OCI-LY7 (cell line): ENCODE data around the gene RBP4. TPM values are rescaled to one million over a fixed set of nuclear protein-coding genes. Genes with fewer than 3 reads are reported as not detected.

Experiments used
- BruUV-seq: library from RNA; stranded (reverse); fragments of 400-500 nt; replicated peaks from 2 replicates; lab custom pipeline; 2021; lab: Mats Ljungman, UMichigan
- CTCF ChIA-PET: fragments of 300-600 bp; sonication (Branson Sonifier 250); formaldehyde crosslinking; loops from one replicate; lab custom pipeline; 2022; ENCODE audit warnings: antibody characterized with exemption; ENCODE audit not compliant: unreplicated experiment; lab: Charles Lee
- POLR2A ChIA-PET: fragments of 300-600 bp; sonication (Branson Sonifier 250); formaldehyde crosslinking; loops from one replicate; lab custom pipeline; 2022; ENCODE audit warnings: antibody characterized with exemption; lab: Charles Lee
- DNase-seq: peaks from one replicate; pipeline ENCODE4 v3.0.0-alpha.2; 2015; ENCODE audit warnings: low spot score
- H2AFZ ChIP-seq: fragments of 200-600 bp; sonication (generic), shearing (Covaris generic); 2 replicates; pipeline ENCODE4 v1.6.1; 2014; ENCODE audit warnings: mild to moderate bottlenecking, antibody characterized with exemption, low read length, moderate library complexity
- H3K27ac ChIP-seq: fragments of 200-600 bp; sonication (generic); 2 replicates; pipeline ENCODE4 v1.5.1; 2014; ENCODE audit warnings: mixed run types, low read depth, mild to moderate bottlenecking, moderate library complexity, low read length, inconsistent platforms; ENCODE audit not compliant: poor library complexity, severe bottlenecking
- H3K36me3 ChIP-seq: fragments of 200-600 bp; sonication (generic); 2 replicates; pipeline ENCODE4 v1.6.1; 2014; ENCODE audit warnings: mild to moderate bottlenecking, antibody characterized with exemption, low read length, moderate library complexity, mixed read lengths; ENCODE audit not compliant: insufficient read depth
- H3K4me1 ChIP-seq: fragments of 200-600 bp; sonication (generic); 2 replicates; pipeline ENCODE4 v1.5.1; 2014; ENCODE audit warnings: mild to moderate bottlenecking, low read length; ENCODE audit not compliant: insufficient read depth, poor library complexity, severe bottlenecking
- H3K4me2 ChIP-seq: fragments of 200-600 bp; sonication (generic); 2 replicates; pipeline ENCODE4 v1.6.1; 2014; ENCODE audit warnings: mild to moderate bottlenecking, low read length
- H3K4me3 ChIP-seq: fragments of 200-600 bp; sonication (generic); 2 replicates; pipeline ENCODE4 v1.5.1; 2014; ENCODE audit warnings: mild to moderate bottlenecking, low read depth, low read length; ENCODE audit not compliant: poor library complexity, severe bottlenecking
- H3K79me2 ChIP-seq: fragments of 200-600 bp; sonication (generic); 2 replicates; pipeline ENCODE4 v1.6.1; 2016; ENCODE audit warnings: low read depth, mild to moderate bottlenecking, low read length, moderate library complexity, mixed read lengths; ENCODE audit not compliant: insufficient read depth
- H3K9me2 ChIP-seq: fragments of 200-600 bp; sonication (generic); 2 replicates; pipeline ENCODE4 v1.6.1; 2016; ENCODE audit warnings: mild to moderate bottlenecking, low read length, mixed read lengths; ENCODE audit not compliant: insufficient read depth
- H3K9me3 ChIP-seq: fragments of 200-600 bp; sonication (generic); 2 replicates; pipeline ENCODE4 v1.6.1; 2014; ENCODE audit warnings: mild to moderate bottlenecking, mixed run types, low read length, mixed read lengths
- H4K20me1 ChIP-seq: fragments of 200-600 bp; sonication (generic); 2 replicates; pipeline ENCODE4 v1.6.1; 2014; ENCODE audit warnings: mild to moderate bottlenecking, antibody characterized with exemption, low read length, moderate library complexity, mixed read lengths; ENCODE audit not compliant: insufficient read depth
- CTCF ChIP-seq: fragments of 200-600 bp; sonication (generic); conservative IDR thresholded peaks from 2 replicates; pipeline ENCODE4 v1.5.1; 2014; ENCODE audit warnings: mild to moderate bottlenecking, antibody characterized with exemption, low read length, moderate library complexity, mixed read lengths
- EZH2phosphoT487 ChIP-seq: fragments of 200-600 bp; sonication (generic); IDR thresholded peaks from 2 replicates; pipeline ENCODE4 v1.6.1; 2018; ENCODE audit warnings: low read depth, borderline replicate concordance, mild to moderate bottlenecking, mixed run types, antibody characterized with exemption, low read length, moderate library complexity, mixed read lengths
- intact Hi-C: fragments of 100-400 bp; cut with micrococcal nuclease; formaldehyde crosslinking; loops from one replicate; pipeline ENCODE4 v1.10.0; 2022; ENCODE audit not compliant: unreplicated experiment
- total RNA-seq, 2 experiments: library from RNA; depleted of rRNA in 1 of 2; stranded (reverse); fragments of >200 nt in 1 of 2; shearing (Covaris generic) in 1 of 2; gene quantifications; 2 replicates each; pipeline ENCODE4 v1.2.3, GENCODE V29; 2014 to 2022

RBP4 gene
- total RNA-seq, 2 experiments from 2014 or later: not detected

DNA sequence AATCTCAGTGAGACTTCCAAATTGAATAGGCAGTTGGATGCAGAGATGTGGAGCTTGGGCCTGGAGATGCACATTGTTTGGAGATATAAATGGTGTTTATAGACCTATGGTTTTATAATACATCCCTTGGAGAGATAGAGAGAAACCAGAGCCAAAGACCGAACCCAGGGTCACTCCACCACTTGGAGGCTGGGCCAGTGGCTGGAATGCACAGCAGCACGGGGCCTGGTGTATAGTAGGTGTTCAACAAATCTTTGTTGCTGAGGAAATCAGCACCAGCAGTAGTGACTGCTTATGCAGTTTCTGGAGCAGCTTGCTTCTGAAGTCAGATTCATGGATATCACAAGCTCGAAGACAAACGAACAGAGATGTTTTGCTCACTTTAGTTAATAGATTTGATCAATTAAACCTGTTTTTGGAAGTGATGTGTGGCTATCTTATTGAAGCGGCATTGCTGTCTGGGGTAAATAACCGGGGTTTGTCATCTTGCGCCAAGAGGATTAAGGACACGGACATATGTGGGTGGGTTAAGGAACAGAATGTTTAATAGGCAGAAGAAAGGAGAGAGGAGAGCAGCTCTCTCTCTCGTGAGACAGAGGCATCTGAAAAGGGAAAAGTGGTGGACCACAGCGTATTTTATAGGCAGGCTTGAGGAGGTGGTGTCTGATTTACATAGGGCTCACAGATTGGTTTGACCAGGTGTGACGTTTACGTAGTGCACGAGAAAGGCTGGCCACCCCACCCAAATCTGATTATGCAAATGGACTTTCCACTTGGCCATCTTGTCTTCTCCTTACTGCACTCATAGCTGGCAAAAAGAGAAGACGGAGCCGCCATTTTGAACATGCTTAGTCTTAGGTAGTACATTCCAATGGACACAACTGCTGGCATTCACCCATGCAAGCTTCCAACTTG is 11.1 kb downstream of the RBP4 start:
- no peak overlapping the region for H2AFZ ChIP-seq

DNA sequence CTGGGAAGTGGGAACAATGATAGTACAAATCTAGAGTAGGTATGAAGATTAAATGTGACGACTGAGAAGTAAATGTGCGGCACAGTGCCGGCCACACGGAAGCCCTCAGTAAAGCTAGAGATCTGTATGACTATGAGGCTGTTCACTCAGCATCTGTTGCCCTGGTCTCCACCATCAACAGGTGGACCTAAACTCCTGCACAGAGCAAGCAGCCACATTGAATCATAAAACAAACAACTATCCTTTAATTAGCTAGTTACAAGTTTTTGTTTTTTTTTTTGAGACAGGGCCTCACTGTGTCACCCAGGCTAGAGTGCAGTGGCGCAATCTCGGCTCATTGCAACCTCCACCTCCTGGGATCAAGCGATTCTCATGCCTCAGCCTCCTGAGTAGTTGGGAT is 16.6 kb downstream of the RBP4 start:
- intact Hi-C loops: no loop called here
- Histone ChIP-seq H4K20me1 (no peaks in the 10 kb centered on the region), H3K27ac (no peak overlapping the region), H3K4me3 (no peak overlapping the region), H3K4me1 (no peaks in the 10 kb centered on the region), H3K9me3 (no peaks in the 10 kb centered on the region), H2AFZ (no peak overlapping the region), H3K79me2 (no peaks in the 10 kb centered on the region), H3K9me2 (no peaks in the 10 kb centered on the region), H3K36me3 (no peaks in the 10 kb centered on the region), H3K4me2 (no peak overlapping the region)
- CTCF ChIA-PET: no interaction called here
- no peak for TF ChIP-seq CTCF
- TF ChIP-seq EZH2phosphoT487: no peak
- BruUV-seq: no TSS peak
- POLR2A ChIA-PET: no interaction called here
- DNase-seq: no peak

More for the DNA sequence above, 11.1 kb downstream of the RBP4 start:
- intact Hi-C loops: no loop called here
- H4K20me1 ChIP-seq: no peaks in the 10 kb centered on the region
- no peaks in the 10 kb centered on the region for H3K36me3 ChIP-seq
- TF ChIP-seq EZH2phosphoT487 (no peak), CTCF (no peak)
- H3K4me3 ChIP-seq: no peak overlapping the region
- no peaks in the 10 kb centered on the region for H3K79me2 ChIP-seq
- ChIA-PET CTCF (no interaction called here), POLR2A (interaction anchor here (0.9 to 1.3 kb wide), 3 partner anchors 21 to 902 kb away, joined by 3 to 4 read pairs (median 3); partner anchors contain the start of gene PDE6C)
- H3K4me2 ChIP-seq: no peak overlapping the region
- no TSS peak for BruUV-seq
- H3K4me1 ChIP-seq: peaks cover 12% of the 10 kb centered on the region
- no peak for DNase-seq
- no peaks in the 10 kb centered on the region for H3K9me3 ChIP-seq
- no peaks in the 10 kb centered on the region for H3K9me2 ChIP-seq
- no peak overlapping the region for H3K27ac ChIP-seq

GRCh38 chr10:93580828-93581227 is 20.2 kb downstream of the RBP4 start:
- Histone ChIP-seq H3K4me2 (no peak overlapping the region), H3K4me3 (no peak overlapping the region), H3K36me3 (no peaks in the 10 kb centered on the region), H3K9me3 (no peaks in the 10 kb centered on the region), H3K9me2 (no peaks in the 10 kb centered on the region), H4K20me1 (no peaks in the 10 kb centered on the region), H3K79me2 (no peaks in the 10 kb centered on the region), H3K4me1 (no peaks in the 10 kb centered on the region), H2AFZ (no peak overlapping the region), H3K27ac (no peak overlapping the region)
- intact Hi-C loops: no loop called here
- ChIA-PET POLR2A (no interaction called here), CTCF (no interaction called here)
- no peak for TF ChIP-seq EZH2phosphoT487
- no peak for TF ChIP-seq CTCF
- no peak for DNase-seq
- BruUV-seq: no TSS peak
